ENCODE measurements around the gene LDB3. TPM values are rescaled to one million over a fixed set of nuclear protein-coding genes. Genes with fewer than 3 reads are reported as not detected.

Gene LDB3
- total and polyA plus RNA-seq, 2 of the 8 experiments (the other 6 are each of a cell fraction or from before 2014, with no cell fraction given), result 0.20 to 0.43 TPM

DNA sequence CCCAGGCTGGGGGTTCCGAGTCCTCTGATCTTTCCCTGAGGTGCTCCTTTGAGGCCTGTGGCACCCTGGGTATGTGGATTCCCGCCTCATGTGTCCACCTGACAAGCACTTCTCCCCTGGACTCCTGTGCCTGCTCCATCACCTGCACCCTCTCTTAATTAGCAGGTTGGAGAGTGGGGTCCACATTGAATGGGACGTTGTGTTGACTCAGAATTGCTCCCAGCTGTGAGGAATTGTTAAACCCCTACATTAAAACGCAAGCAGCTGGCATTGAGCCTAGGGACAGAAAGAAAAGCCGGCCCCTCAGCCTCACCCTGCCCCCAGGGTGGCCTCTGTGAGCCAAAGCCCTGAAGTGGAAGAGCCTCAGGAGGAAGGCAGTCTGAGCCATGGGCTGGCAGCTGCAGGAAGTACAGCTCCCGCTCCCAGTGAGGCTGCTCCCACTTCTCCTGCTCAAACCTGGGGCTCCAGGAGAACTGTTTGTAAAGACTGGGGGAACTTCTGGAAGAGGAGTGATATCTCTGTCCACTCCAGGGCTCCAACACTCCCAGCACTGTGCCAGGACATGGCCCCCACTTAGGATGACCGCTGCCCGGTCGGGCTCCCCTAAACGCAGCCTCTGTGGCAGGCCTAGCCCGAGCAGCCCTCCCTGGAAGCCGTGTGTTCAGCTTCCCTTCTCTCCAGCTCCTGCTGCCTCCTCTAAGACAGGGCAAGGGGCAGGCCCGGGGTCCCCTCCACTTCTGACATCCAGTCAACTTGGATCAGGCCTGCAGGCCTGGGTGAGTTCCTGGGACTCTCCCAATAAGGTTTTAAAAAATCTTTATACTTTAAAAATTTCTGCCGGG lies 15.7 kb upstream of the LDB3 start:
- Histone ChIP-seq H2AFZ (ENCODE audit: low read length) (no peak overlapping the region), H3K36me3 (ENCODE audit: control insufficient read depth in 2 of 4, insufficient read depth in 4 of 4, low read length in 3 of 4) (no peaks in the 10 kb centered on the region), H3K14ac (ENCODE audit: insufficient read length) (no peak overlapping the region), H4K5ac (ENCODE audit: insufficient read length, low read depth, low read length) (no peak overlapping the region), H3K4me3 (ENCODE audit: extremely low read depth in 1 of 4, insufficient read depth in 2 of 4, low read depth in 3 of 4, low read length in 4 of 4) (no peak overlapping the region), H2BK12ac (ENCODE audit: low read depth, low read length) (no peak overlapping the region), H3K4me2 (ENCODE audit: insufficient read depth in 1 of 2, low read depth in 2 of 2, low read length in 2 of 2) (no peak overlapping the region), H3K9me3 (ENCODE audit: insufficient read depth in 2 of 2, low read depth in 1 of 2, low read length in 1 of 2) (no peaks in the 10 kb centered on the region), H3K56ac (replicated peaks; ENCODE audit: insufficient read length, low read depth, low read length) (no peak overlapping the region), H3K27ac (ENCODE audit: low read depth, low read length) (no peak overlapping the region), H2BK120ac (replicated peaks; ENCODE audit: low read depth, low read length) (no peak overlapping the region), H3K4ac (replicated peaks; ENCODE audit: insufficient read length, low read depth, low read length) (no peak overlapping the region), H3K23me2 (ENCODE audit: low read depth, low read length) (peaks cover 7% of the 10 kb centered on the region; the same call in 1 of the 2 replicates), H3K27me3 (replicated peaks in 1 of 4; ENCODE audit: control insufficient read depth in 3 of 4, extremely low read depth in 1 of 4, insufficient read depth in 3 of 4, low read length in 3 of 4) (0 out of 7 replicates have a peak, but pooled peaks cover 0 to 2% (median 0%) of the 10 kb centered on the region in 4 experiments), H3K79me2 (ENCODE audit: control insufficient read depth in 1 of 2, insufficient read depth in 2 of 2, low read length in 2 of 2) (no peaks in the 10 kb centered on the region), H4K8ac (ENCODE audit: extremely low read depth, insufficient read depth, low read length) (no peak overlapping the region; the same call in 1 of the 2 replicates), H3K79me1 (ENCODE audit: low read depth, low read length) (no peaks in the 10 kb centered on the region), H2BK5ac (ENCODE audit: low read depth, low read length) (no peak overlapping the region), H4K20me1 (replicated peaks in 1 of 2; ENCODE audit: control insufficient read depth in 1 of 2, insufficient read depth in 2 of 2, low read length in 2 of 2) (peaks cover 0 to 6% of the 10 kb centered on the region in 2 experiments), H3K4me1 (replicated peaks in 1 of 4; ENCODE audit: control insufficient read depth in 3 of 4, insufficient read depth in 4 of 4, low read length in 3 of 4) (peaks cover 0 to 6% (median 3%) of the 10 kb centered on the region in 4 experiments; a peak in 1 of 7 replicates), H2BK15ac (ENCODE audit: low read length) (no peak overlapping the region), H3K9ac (replicated peaks in 1 of 4; ENCODE audit: extremely low read depth in 1 of 4, low read depth in 3 of 4, low read length in 3 of 4) (no peak overlapping the region), H3K23ac (ENCODE audit: insufficient read length) (no peak overlapping the region), H2BK20ac (ENCODE audit: low read length) (peak overlapping the region; percentile 61; the same call in 1 of the 2 replicates), H2AK5ac (ENCODE audit: low read depth, low read length) (no peak overlapping the region), H4K91ac (replicated peaks; ENCODE audit: insufficient read length, low read length) (no peak overlapping the region), H3K18ac (ENCODE audit: extremely low read depth, low read length) (no peak overlapping the region; the same call in 1 of the 2 replicates)
- no peak for FAIRE-seq
- no peak for DNase-seq (ENCODE audit: low read depth in 1 of 2, low spot score in 2 of 2)
- TF ChIP-seq RNF2 (IDR thresholded peaks at IDR 0.05; ENCODE audit: borderline replicate concordance, low read depth, low read length, missing control alignments, poor library complexity, severe bottlenecking) (no peak), E2F6 (IDR thresholded peaks at IDR 0.05) (0 out of 2 replicates have a peak, but pooled peaks have one; percentile 19)
- POLR2A ChIA-PET (ENCODE audit: partially characterized antibody), result interaction anchor here (1.0 to 1.9 kb wide), 2 partner anchors 10 to 12 kb away, joined by 3 to 4 read pairs; no protein-coding TSS in a partner anchor
- 73% methylated on average over 13 of the region's 14 CpGs; no CpG with 5 or more reads in 1 of the 2 experiments for WGBS, 2 experiments (ENCODE audit: extremely low coverage in 1 of 2, insufficient coverage in 1 of 2, insufficient read length in 1 of 2, insufficient replicate concordance in 2 of 2, low coverage in 1 of 2, low lambda C conversion rate in 2 of 2, missing lambda C conversion rate in 1 of 2)
- CTCF ChIA-PET (ENCODE audit: partially characterized antibody), result interaction anchor here (0.7 to 2.0 kb wide), 6 partner anchors 8 to 294 kb away, joined by 3 to 7 read pairs (median 3); no protein-coding TSS in a partner anchor

All from H1 (cell line).